SK-N-MC (cell line): Measurements from ENCODE around the gene NME3.
A peak's percentile ranks its signal among the peaks of the same experiment; 100 is the strongest.

ENCODE experiments used
- DNase-seq: peaks from one replicate; pipeline ENCODE4 v3.0.0-alpha.2; 2011; ENCODE audit warnings: low read depth, low spot score
- H3K27ac ChIP-seq: fragments of 200-600 bp; sonication (generic); 2 replicates; pipeline ENCODE4 v1.5.1; 2016; ENCODE audit warnings: mixed run types
- H3K36me3 ChIP-seq: fragments of 200-600 bp; sonication (generic); 2 replicates; pipeline ENCODE4 v1.6.1; 2017; ENCODE audit warnings: antibody characterized with exemption, low read length, mixed read lengths; ENCODE audit not compliant: insufficient read depth
- H3K4me3 ChIP-seq: fragments of 200-600 bp; sonication (generic); 2 replicates; pipeline ENCODE4 v1.5.1; 2016
- H3K9ac ChIP-seq: fragments of 200-600 bp; sonication (generic); 2 replicates; pipeline ENCODE4 v1.8.0; 2017; ENCODE audit warnings: mixed run types, mixed read lengths; ENCODE audit not compliant: insufficient read length
- H3K9me3 ChIP-seq: fragments of 200-600 bp; sonication (generic); 2 replicates; pipeline ENCODE4 v1.6.1; 2017; ENCODE audit warnings: low read depth, mild to moderate bottlenecking, antibody characterized with exemption, low read length, moderate library complexity, mixed read lengths
- EZH2 ChIP-seq: fragments of 200-600 bp; sonication (generic); IDR thresholded peaks from one replicate; pipeline ENCODE4 v1.6.1; 2017; ENCODE audit warnings: antibody characterized with exemption
- FOXP2 ChIP-seq: optimal IDR thresholded peaks from 2 replicates; pipeline ENCODE3; 2011; ENCODE audit warnings: mild to moderate bottlenecking, moderate library complexity; ENCODE audit not compliant: insufficient read depth; ENCODE audit errors: extremely low read length, control extremely low read depth
- POLR2AphosphoS5 ChIP-seq: IDR thresholded peaks from 2 replicates; pipeline ENCODE4 v1.6.1; 2012; ENCODE audit warnings: mild to moderate bottlenecking, low read depth, low read length, borderline replicate concordance

Gene NME3

GRCh38 chr16:1771188-1771863 lies at the start of gene NME3:
NME3 (minus strand) TSS chr16:1771543; CDS start chr16:1771534, 9 bp downstream.
- peak within 1 kb of the TSS; percentile 97 for H3K9ac ChIP-seq
- peak within 1 kb of the TSS; percentile 96 for H3K4me3 ChIP-seq
- H3K27ac ChIP-seq, result peak within 1 kb of the TSS; percentile 18; the same call in 1 of the 2 replicates
- no peak for DNase-seq
- H3K9me3 ChIP-seq, result no peaks in the 10 kb centered on the region
- peaks cover 3% of the 10 kb centered on the region for H3K36me3 ChIP-seq
- TF ChIP-seq FOXP2, result no peak
- TF ChIP-seq POLR2AphosphoS5, result peak; percentile 26; the same call in 1 of the 2 replicates
- TF ChIP-seq EZH2, result no peak

DNA sequence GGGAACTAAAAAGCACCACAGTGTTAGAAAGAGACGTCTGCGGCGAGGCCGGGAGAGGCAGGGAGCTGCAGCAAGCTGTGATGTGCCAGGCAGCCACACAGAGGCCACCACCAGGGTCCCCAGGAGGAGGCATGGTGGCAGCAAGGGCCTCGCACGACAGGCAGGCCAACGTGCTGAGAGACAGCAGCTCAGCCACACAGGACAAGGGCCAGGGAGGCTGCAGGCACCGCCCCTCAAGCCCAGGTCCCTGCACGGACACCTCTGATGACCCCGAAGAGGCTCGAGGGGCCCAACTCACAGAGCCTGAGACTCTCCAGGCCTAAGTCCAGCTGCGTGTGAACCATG lies 49.6 kb upstream of the NME3 start:
- Histone ChIP-seq H3K36me3 (no peaks in the 10 kb centered on the region), H3K9ac (no peak overlapping the region), H3K9me3 (no peaks in the 10 kb centered on the region), H3K4me3 (no peak overlapping the region), H3K27ac (no peak overlapping the region)
- DNase-seq, result no peak
- TF ChIP-seq FOXP2 (no peak), EZH2 (no peak), POLR2AphosphoS5 (no peak)

DNA sequence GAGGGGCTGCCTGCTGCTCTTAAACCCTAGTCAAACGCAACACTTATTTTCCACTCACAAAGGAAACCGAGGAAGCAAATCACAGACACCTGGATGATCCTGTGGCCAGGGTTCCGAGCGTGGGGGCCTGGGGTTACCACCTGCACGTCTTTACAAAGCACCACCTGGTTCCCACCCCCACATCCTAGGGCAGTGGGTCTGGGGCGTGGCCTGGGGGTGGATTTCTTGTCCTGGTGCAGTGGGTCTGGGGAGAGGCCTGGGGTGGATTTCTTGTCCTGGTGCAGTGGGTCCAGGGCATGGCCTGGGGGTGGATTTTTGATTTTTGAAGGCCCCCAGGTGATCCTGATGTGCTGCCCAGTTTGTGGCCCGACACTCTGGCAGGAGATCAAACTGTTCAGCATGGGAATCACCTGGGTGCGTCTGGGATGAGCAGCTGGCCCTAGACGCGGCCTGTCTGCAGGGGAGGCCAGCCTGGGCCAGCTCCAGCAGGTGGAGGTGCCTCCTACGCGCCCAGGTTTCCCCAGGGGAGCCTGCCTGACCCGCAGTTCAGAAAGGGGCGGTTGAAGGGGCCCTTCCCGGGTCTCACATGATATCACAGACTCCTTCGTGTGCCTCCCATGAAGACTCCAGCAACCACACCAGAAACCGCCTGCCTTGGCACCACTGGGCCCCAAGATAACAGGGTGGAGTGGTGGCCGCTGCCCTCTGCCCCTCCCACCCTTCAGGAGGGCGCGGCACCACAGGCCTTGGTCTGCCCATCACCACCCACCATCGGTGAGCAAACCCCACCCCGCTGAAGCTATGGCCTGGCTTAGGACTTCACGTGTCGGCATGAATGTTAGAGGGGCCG lies 49.0 kb upstream of the NME3 start:
- Histone ChIP-seq H3K9me3 (no peaks in the 10 kb centered on the region), H3K4me3 (no peak overlapping the region), H3K27ac (no peak overlapping the region), H3K9ac (no peak overlapping the region), H3K36me3 (no peaks in the 10 kb centered on the region)
- no peak for DNase-seq
- TF ChIP-seq POLR2AphosphoS5, result no peak
- no peak for TF ChIP-seq EZH2
- no peak for TF ChIP-seq FOXP2

- no peak for DNase-seq
- H3K4me3 ChIP-seq, result no peak overlapping the region
- no peaks in the 10 kb centered on the region for H3K9me3 ChIP-seq
- H3K36me3 ChIP-seq, result no peaks in the 10 kb centered on the region
- no peak overlapping the region for H3K27ac ChIP-seq
- no peak overlapping the region for H3K9ac ChIP-seq
- TF ChIP-seq EZH2, result no peak
- TF ChIP-seq POLR2AphosphoS5, result no peak
- no peak for TF ChIP-seq FOXP2
Observed at GRCh38 chr16:1819611-1820010, 48.3 kb upstream of the NME3 start.

- DNase-seq, result no peak
- Histone ChIP-seq H3K4me3 (no peak overlapping the region), H3K36me3 (no peaks in the 10 kb centered on the region), H3K27ac (no peak overlapping the region), H3K9me3 (no peaks in the 10 kb centered on the region), H3K9ac (no peak overlapping the region)
- no peak for TF ChIP-seq EZH2
- TF ChIP-seq FOXP2, result no peak
- TF ChIP-seq POLR2AphosphoS5, result no peak
Observed at GRCh38 chr16:1818873-1819525, 47.7 kb upstream of the NME3 start.

- Histone ChIP-seq H3K9me3 (no peaks in the 10 kb centered on the region), H3K27ac (no peak overlapping the region), H3K36me3 (no peaks in the 10 kb centered on the region), H3K4me3 (no peak overlapping the region), H3K9ac (no peak overlapping the region)
- no peak for DNase-seq
- TF ChIP-seq EZH2 (no peak), FOXP2 (no peak)
Observed at GRCh38 chr16:1818204-1818872, 47.0 kb upstream of the NME3 start.

GRCh38 chr16:1817716-1818115 lies 46.4 kb upstream of the NME3 start:
- TF ChIP-seq EZH2 (no peak), POLR2AphosphoS5 (no peak), FOXP2 (no peak)
- no peak overlapping the region for H3K27ac ChIP-seq
- no peaks in the 10 kb centered on the region for H3K36me3 ChIP-seq
- no peak overlapping the region for H3K4me3 ChIP-seq
- no peaks in the 10 kb centered on the region for H3K9me3 ChIP-seq
- H3K9ac ChIP-seq, result no peak overlapping the region
- DNase-seq, result no peak

- H3K4me3 ChIP-seq, result no peak overlapping the region
- DNase-seq, result no peak
- no peaks in the 10 kb centered on the region for H3K9me3 ChIP-seq
- no peak overlapping the region for H3K27ac ChIP-seq
- no peaks in the 10 kb centered on the region for H3K36me3 ChIP-seq
- no peak overlapping the region for H3K9ac ChIP-seq
- TF ChIP-seq POLR2AphosphoS5 (no peak), EZH2 (no peak), FOXP2 (no peak)
Observed at GRCh38 chr16:1817276-1817589, 45.9 kb upstream of the NME3 start.
